CD4-positive, alpha-beta T cell treated with Interleukin-17A for 1 hour (primary cell): ENCODE results near the gene IDI2.
"Not testable (repeated sequence)": the region's sequence is repeated elsewhere in the genome, so short reads cannot be mapped to it uniquely, and the experiment has no call there.

Experiments used
- DNase-seq: peaks from one replicate; pipeline ENCODE4 v3.0.0-alpha.2; 2020

The IDI2 gene

DNA sequence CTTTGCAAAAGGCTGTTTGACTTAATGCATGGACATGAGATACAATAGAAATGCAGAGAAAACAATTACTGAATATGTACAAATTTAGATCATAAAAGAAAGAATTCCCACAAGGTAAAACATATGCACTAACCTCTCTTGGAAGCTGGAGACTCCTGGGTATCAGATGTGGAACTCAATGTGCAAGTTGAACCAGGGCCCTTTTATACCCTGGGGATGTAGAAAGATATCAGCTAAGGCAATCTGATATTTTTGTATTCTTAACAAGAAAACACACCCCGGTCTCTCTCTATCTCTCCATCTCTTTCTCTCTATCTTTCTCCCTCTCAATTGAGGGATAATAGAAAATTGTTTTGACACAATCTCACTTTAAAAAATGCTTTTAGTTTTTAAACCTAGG is at the start of gene IDI2:
TSS of gene IDI2 (minus strand) at position 177 of the 400 bp plus-strand sequence. CDS start 1,136 bp downstream, outside the sequence.
- no peak for DNase-seq

DNA sequence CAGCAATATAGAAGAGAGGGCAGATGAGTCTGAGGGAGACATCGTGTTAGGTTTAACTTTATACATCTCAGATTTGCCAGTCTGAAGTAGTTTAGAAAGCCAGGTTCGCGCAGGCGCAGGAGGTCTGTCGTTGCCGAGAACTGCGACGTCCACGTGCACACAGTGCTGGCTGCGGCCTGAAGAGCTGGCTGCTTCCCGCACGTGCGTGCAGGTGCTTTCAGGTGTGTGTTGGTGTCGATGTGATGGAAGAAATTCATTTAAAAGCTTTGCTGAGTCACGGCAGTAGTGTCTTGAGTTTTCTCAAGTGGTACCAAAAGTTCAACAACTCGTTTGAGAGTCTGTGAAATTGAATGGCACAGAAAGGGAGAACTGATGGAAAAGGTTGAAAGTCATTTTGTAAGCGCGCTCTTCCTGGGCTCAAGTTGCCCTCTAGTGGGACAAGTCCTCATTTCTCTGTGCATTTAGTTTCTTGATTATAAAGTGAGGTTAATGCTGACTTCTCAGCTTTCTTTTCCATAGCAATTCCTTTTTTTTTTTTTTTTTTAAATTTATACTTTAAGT is 49.2 kb upstream of the IDI2 start:
- peak; percentile 32 for DNase-seq

DNA sequence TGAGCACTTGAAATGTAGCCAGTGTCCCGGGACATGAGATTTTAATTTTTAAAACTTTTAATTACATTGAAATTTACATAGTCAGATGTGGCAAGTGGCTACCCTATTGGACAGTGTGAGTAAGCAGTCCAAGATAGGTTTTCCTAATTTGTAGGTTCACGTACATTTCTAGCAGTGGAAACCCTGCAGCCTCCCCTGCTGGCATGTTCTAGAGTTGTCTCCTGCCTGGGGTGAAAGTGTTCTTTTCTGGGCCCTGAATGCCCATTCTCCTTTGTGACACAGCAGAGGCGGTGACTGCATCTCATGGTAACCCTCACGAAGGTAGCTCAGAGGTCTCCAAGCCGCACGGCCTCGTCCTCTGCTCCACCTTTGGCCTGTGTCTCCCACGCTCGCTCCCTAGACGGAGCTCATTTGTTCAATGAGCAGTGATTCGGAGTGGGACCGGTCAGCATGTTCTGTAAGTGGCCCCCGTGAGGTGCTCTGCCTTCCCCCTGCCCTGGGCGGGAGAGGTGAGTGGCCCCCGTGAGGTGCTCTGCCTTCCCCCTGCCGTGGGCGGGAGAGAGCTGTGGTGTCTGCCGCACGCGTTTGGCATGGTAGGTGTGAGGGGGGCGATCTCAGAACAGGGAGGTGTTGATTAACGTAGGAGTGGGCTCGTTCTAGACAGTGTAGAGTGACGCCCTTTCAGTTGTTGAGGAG is 48.5 kb upstream of the IDI2 start:
- DNase-seq = no peak

DNA sequence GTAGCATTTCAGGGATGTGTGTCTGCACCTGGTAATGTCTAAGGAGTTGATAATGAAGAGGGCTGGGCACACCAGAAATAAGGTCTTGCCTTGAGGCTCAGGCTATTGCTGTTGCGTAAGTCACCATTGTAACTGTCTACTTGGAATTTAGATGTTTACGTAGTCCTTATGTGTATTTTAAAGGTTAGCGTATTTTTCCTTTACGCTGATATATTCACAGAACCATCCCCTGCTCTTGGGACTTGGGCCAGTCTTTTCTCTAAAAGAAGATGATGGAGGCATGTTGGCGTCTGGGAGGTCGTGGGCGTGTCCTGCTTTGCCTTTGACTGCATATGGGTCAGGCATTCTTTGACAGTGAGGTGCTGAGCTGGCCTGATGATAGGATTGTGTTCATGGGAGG is 45.3 kb upstream of the IDI2 start:
- DNase-seq = no peak

DNA sequence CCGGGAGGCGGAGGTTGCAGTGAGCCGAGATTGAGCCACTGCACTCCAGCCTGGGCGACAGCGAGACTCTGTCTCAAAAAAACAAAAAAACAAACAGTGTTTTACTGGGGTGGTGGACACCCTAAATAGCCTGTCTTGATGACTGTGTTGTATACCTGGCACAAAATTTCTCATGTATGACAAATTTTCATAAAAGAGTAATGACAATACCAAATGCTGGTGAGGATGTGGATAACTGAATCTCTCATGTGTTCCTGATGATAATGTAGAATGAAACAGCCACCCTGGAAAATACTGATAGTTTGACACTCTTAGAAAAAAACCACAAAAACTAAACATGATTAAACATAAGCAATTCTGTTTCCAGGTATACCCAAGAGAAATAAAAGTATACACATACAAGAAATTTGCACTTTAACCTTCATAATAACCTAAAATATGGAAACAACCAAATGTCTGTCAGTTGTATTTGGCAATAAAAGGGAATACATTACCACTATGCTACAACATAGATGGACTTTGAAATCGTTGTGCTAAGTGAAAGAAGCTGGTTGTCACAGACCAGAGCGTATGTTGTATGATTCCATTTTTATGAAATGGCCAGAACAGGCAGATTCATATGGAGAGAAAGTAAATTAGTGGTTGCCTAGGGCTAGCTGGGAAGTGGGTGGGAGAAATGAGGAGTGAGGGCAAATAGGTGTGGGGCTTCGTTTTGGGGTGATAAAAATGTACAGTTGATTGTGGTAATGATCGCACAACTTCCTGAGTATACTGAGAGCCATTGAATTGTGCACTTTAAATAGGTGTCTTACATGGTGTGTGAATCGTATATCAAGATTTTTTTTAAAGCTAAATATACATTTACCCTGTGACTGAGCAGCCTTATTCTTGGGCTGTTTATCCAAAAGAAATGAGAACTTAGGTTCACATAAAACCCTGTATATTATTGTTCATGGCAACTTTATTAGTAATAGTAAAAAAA is 43.0 kb upstream of the IDI2 start:
- DNase-seq = no peak

DNA sequence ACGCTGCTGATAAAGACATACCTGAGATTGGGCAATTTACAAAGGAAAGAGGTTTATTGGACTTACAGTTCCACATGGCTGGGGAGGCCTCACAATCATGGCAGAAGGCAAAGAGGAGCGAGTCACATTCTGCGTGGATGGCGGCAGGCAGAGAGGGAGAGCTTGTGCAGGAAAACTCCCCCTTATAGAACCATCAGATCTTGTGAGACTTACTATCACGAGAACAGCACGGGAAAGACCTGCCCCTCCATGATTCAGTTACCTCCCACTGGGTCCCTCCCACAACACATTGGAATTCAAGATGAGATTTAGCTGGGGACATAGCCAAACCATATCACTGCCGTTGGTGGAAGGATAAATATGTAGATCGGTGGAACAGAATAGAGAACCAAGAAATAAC is 41.1 kb upstream of the IDI2 start:
- DNase-seq = not testable (repeated sequence)

DNA sequence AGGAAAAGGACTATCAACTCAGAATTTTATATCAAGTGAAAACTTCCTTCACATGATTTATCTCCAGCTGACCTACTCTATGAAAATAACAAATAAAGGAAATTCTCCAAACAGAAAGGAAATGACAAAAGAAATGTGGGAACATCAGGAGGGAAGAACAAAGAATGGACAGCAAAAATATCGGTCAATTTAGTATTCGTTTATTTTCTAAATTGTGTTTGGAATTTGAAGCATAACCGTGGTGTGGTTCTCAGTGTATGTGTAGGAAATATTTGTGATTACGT is 39.2 kb upstream of the IDI2 start:
- DNase-seq = no peak

DNA sequence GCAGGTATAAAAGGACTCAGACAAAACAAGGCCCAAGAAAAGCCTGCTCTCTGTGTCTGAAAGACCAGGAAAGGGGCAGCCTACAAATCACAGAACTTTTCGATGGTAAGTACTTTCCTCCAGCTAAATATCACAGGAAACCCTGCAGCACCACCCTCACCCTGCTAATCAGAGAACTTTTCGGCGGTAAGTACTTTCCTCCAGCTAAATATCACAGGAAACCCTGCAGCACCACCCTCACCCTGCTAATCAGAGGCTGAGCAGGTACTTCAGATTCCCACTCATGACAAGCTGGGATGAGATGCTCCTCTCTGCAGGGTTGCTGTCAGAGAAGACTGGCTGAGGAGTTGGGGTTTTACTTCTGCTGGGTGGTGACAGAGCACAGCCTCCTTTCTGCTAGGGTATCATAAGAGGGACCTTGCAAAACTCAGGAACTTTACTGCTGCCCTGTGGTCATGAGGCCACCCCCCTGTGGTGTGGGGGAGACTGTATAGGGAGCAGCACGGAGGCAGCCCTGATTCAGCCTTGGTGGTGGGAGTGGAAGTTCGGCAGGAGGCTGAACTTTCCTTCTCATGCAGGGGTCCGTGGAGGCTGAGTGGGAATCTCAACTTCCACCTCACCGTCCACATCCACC is 37.7 kb upstream of the IDI2 start:
- DNase-seq = peak; percentile 60

DNA sequence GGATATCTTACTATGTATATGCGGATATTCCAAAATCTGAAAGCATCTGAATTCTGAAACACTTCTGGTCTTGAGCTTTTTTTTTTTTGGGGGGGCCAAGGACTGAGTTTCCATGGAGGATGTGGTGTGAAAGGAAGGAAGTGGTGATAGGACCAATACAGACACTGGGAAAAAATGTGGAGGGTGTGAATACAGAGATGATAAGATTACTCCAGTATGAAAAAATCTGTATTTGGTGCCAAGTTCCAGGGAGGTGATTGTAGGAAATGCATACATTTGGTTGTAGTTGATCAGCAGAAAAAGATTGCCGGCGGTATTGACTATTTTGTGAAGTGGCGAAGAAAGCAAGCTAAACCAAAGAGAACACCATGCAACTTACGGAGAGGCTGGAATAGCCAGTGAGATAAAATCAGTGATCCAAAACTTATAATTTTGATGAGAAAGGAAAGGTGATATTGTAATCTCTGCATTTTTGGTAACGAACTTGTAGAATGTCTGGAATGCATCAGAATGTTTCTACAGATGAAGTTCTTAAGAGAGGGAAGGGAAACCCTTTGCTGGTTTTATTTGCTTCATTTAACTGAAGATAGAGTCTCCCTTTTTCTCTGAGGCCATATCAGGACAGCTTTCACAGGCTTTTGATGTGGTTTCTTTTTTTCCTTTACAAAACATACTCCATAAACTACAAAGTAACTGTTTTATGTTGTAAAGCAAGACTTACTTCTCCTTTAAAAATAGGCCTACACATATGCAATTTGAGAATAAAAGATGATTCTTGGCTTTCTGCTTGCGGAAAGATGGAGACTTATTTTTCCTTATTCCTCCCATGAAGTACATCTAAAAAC is 36.5 kb upstream of the IDI2 start:
- peak; percentile 39 for DNase-seq

DNA sequence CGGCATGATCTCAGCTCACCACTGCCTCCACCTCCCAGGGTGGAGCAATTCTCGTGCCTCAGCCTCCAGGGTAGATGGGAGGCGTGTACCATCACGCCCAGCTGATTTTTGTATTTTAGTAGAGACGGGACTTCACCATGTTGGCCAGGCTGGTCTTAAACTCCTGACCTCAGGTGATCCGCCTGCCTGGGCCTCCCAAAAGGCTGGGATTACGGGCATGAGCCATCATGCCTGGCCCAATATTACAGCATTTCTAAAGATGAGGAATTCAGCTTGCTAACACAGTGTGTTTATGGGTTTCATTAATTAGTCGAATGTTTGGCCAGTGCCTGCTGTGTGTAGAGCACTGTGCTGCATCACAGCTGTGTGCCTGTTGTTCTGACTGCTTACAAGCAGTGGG is 34.2 kb upstream of the IDI2 start:
- DNase-seq = no peak

DNA sequence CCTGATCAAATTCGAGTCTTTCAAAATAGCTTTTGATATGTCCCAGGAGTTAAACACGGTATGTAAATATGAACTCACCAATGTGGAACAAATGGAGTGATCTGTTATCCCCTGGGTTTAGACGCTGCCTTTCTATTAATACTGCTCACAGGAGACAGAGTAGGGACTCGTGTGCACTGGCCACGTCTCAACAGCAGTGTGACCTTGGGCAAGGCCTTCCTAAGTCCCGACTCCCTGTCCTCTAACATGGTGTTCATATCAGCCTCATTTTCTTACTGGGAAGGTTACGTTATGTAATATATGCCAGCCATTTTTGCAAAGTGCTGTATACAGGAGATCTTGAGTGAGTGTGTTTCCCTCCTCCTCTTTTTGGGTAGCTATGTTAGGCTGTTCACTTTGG is 32.4 kb upstream of the IDI2 start:
- no peak for DNase-seq

DNA sequence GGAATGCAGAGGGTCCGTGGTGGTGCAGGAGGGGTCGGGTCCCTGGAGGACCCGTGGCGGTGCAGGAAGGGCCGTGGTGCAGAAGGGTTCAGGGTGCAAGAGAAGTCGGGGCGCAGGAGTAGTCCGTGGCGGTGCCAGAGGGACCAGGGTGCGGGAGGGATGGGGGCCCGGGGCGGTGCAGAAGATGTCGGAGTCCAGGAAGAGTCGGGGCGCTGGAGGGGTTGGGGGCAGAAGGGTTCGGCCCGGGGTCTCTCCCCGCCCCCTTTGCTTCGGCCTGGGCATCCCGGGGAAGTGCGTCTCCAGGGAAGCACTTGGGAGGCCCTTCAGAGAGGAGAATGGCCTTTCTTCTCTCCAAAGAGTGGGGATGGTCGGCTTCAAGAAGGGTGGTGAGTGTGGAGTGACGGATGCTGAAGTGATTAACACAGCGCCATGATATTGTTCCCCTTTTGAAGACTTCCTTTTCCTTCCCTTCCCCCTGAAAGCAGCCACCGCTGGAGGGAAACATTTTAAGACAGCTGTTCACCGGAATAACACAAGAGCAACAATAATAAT is 31.5 kb upstream of the IDI2 start:
- no peak for DNase-seq

DNA sequence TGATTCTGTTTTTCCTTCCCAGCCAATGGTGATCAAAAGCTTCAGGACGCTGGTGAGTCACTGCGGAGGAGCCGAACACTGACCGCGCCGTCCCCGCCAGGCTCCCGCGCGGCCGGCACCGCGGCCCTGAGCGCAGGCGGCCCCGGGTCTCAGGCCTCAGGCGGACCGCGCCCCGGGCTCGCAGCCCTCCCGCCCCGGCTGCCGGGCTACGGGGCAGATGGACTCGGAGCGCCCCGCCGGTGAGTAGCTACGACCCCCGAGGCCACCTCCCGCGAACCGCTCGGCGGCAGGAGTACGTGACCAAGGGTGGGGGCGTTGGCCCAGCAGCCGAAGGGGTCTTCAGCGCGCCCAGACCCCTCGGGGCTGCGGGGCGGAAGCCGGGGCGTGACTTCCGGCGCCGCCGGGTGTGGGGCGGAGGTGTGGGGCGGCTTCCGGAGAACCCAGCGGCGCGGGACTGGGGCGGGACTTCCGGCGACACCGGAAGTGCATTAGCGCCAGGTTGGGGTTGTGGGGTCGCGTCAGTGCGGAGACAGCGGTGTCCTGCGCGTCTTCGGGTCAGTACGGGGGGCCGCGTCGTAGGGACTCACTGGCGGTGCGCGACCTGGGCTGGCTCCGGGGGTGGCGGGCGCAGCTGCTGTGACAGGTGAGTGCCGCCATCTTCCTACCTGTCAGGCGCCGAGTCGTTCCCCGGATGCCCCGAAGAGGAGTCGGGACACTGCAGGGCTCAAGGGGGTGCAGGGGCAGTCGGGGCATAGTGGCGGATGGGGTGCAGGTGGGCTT is 30.9 kb upstream of the IDI2 start, which contains the start of gene WDR37:
TSS of gene WDR37 (plus strand) at position 60 of the 780 bp plus-strand sequence. CDS start 15,771 bp downstream, outside the sequence.
- DNase-seq = peak; percentile 88

DNA sequence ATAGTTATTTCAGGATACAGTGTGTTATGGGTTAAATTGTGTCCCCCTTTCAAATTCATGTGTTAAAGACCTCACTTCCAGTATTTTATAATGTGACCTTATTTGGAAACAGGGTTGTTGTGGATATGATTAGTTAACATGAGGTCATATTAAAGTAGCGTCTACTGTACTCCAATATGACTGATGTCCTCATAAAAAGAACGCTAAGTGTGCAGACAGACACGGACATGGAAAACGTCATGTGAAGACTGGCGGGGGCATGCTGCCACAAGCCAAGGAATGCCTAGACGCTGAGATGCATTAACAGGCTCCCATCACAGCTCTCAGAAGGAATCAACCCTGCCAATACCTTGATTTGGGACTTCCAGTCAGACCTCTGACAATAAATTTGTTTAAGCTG is 29.0 kb upstream of the IDI2 start:
- DNase-seq = no peak

DNA sequence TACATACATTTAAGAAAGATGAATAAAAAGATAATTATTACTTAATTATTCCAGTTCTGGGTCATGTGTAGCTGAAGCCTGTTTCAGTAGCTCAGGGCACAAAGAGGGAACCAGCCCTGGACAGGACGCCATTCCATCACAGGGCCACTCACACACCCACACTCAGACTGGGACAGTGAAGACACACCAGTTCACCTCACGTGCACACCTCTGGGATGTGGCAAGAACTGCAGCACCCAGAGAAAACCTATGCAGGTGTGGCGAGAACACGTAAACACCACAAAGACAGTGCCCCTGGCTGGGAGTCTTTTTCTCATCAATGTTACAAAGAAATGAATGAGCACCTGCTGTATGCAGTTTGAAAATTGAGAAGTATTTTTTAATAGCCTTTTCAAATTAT is 24.9 kb upstream of the IDI2 start:
- peak; percentile 75 for DNase-seq

DNA sequence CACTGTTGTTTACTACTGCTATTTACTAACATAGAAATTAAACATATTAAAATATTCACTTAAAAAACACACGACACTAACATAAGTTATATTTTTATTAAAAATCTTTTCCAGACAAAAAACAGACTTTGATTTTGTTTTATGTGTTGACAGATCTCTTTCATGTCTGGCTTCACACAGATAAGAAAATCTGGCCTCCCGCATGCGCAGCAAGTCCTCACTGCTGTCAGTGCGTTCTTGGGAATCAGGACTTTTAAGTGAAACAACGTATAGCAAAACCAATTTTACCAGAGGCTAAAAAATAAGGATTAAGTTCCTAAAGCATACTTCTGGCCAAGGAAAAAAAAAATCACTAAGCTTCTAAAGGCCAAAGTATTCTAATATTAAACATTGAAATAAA is 24.5 kb upstream of the IDI2 start:
- no peak for DNase-seq

DNA sequence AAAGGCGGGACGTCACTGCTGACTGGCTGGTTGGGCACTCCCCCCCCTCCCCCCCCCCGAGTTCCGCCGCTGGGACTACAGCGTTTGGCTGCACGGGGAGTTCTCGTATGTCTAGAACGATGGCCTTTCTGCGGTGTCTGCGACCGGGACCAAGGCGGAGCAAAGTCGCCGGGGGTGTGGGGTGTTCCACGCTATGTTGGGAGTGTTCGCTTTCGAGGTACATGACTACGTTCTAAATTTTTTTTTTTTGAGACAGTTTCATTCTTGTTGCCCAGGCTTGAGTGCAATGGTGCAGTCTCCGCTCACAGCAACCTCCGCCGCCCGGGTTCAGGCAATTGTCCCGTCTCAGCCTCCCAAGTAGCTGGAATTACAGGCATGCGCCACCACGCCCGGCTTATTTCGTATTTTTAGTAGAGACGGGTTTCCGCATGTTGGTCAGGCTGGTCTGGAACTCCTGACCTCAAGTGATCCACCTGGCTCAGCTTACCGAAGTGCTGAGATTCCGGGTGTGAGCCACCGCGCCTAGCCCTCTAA is 23.8 kb upstream of the IDI2 start:
- no peak for DNase-seq

DNA sequence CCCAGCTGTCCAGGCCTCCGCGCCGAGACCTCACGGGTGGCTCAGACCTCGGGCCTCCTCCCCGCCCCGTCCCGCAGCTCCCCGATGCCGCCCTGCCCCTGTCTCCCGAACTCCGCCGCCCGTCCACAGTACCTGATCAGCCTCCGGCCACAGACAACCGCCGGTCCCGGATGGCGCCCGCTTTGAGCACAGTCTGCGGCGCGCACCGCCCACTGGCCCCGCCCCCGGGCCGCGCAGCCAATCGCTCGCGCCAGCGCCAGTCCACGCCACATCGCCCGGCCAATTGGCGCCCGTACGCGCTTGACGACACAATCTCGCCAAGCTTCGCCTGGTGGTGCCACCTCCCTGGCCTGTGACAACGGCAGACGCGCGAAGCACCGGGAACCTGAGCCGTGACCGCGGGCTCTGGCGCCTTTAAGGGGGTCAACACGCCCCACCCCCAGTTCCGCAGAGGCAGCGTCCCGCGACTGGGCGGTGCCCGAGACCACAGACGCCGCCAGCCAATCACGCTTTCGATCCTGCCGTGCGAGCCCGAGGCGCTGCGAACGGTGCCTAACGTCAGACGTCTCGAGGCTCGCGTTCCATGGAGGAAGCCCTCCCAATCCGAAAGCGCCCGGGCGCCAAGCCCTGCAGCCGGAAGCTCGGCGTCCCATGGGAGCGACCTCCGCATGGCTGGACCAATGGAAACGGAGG is 23.2 kb upstream of the IDI2 start, which contains the start of gene IDI1:
TSS of gene IDI1 (minus strand) at position 388 of the 693 bp plus-strand sequence. CDS start at position 272, 116 bp downstream.
- DNase-seq = peak; percentile 98

DNA sequence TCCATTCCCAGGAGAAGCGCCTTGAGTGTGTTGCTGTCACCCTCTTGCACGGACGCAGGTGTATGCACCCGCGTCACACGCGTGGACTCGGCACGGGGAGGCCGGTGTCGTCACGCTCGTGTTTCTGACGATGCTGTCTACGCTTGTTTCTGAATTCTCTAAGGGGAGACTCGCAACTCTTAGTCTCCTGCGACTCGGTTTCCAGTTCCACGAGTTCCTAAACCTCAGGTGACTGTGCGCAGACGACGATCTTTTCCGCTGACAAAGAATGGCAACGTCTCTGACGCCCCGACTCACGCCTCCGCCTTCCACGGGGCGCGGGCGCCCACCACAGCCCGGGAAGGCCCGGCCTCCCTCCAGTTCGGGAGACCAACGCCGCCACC is 22.7 kb upstream of the IDI2 start:
- peak; percentile 73 for DNase-seq

DNA sequence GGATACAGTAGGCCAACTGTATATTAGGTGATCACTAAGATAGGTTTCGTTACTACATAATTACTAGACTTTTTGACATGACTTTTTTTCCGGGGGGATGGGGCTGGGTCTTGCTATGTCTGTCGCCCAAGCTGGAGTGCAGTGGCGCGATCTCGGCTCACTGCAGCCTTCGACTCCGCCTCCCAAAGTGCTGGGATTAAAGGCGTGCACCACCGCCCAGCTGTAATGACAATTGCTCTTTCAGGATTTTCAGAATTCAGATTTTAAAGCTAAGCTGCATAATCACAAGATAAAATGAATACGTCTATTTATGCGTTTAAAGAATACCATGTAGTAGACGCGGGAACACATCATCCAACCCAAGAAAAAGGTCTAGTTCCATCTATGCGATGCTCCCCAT is 22.3 kb upstream of the IDI2 start:
- no peak for DNase-seq
